GM18873 (cell line): Measurements from ENCODE around the gene SGTA.
"Not testable (repeated sequence)": the region's sequence is repeated elsewhere in the genome, so short reads cannot be mapped to it uniquely, and the experiment has no call there.

Experiments used
- ATAC-seq: cut with Tn5 transposase; IDR thresholded peaks from one replicate; pipeline ENCODE4 v1.9.1; 2021; ENCODE audit warnings: mild to moderate bottlenecking, moderate library complexity, moderate number of reproducible peaks; ENCODE audit not compliant: unreplicated experiment, low FRiP score

Gene SGTA

GRCh38 chr19:2795827-2796658 lies 13.0 kb upstream of the SGTA start:
- no peak for ATAC-seq

GRCh38 chr19:2793577-2793976 lies 10.5 kb upstream of the SGTA start:
- ATAC-seq = no peak

GRCh38 chr19:2793126-2793525 lies 10.1 kb upstream of the SGTA start:
- ATAC-seq = no peak

GRCh38 chr19:2792666-2793065 lies 9.6 kb upstream of the SGTA start:
- not testable (repeated sequence) for ATAC-seq

GRCh38 chr19:2791876-2792275 lies 8.8 kb upstream of the SGTA start:
- no peak for ATAC-seq

GRCh38 chr19:2791440-2791839 lies 8.4 kb upstream of the SGTA start:
- no peak for ATAC-seq

- ATAC-seq = no peak
Measured at GRCh38 chr19:2790557-2791271, 7.6 kb upstream of the SGTA start.

- no peak for ATAC-seq
Measured at GRCh38 chr19:2790194-2790556, 7.1 kb upstream of the SGTA start.

GRCh38 chr19:2788237-2788636 lies 5.2 kb upstream of the SGTA start:
- ATAC-seq = no peak

- no peak for ATAC-seq
Measured at GRCh38 chr19:2787115-2787514, 4.0 kb upstream of the SGTA start.

GRCh38 chr19:2785244-2785997 lies 2.3 kb upstream of the SGTA start, which contains the start of gene THOP1:
Gene THOP1, plus strand, starts transcription at chr19:2785503. Its CDS starts 160 bp downstream, at chr19:2785663.
- peak; percentile 45 for ATAC-seq

- ATAC-seq = no peak
Measured at GRCh38 chr19:2783781-2784145, 690 bp upstream of the SGTA start.

- ATAC-seq = no peak
Measured at GRCh38 chr19:2782329-2782935, 641 bp downstream of the SGTA start.

GRCh38 chr19:2780284-2780683 lies 2.8 kb downstream of the SGTA start:
- no peak for ATAC-seq

GRCh38 chr19:2779121-2779740 lies 3.8 kb downstream of the SGTA start:
- ATAC-seq = no peak

GRCh38 chr19:2777952-2778683 lies 5.0 kb downstream of the SGTA start:
- no peak for ATAC-seq

GRCh38 chr19:2775556-2776430 lies 7.3 kb downstream of the SGTA start:
- no peak for ATAC-seq

- ATAC-seq = no peak
Measured at GRCh38 chr19:2774953-2775555, 8.0 kb downstream of the SGTA start.
